GM21367 (cell line): ENCODE measurements around the gene PSMA7.

Experiments
- ATAC-seq: cut with Tn5 transposase; IDR thresholded peaks from one replicate; pipeline ENCODE4 v1.9.1; 2021; ENCODE audit not compliant: unreplicated experiment

The PSMA7 gene

GRCh38 chr20:62137478-62138203, 5.6 kb downstream of the PSMA7 start:
- ATAC-seq, result no peak

DNA sequence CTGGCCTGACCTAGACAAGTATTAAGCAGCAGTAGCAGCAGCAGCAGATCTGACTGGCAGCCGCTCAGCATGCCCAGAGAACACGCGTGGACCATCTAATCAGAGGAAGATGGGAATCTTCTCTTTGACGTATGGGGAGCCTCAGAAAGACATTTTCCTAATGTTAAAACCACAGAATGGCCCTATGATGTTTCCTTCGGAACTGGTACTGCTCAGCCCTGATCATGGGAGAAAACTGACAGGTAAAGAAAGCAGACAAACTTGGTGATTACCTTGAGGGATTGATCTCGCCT, 6.2 kb downstream of the PSMA7 start:
- ATAC-seq, result no peak

GRCh38 chr20:62136283-62137091, 6.7 kb downstream of the PSMA7 start:
- no peak for ATAC-seq

- no peak for ATAC-seq
These were observed 7.5 kb downstream of the PSMA7 start for GRCh38 chr20:62135573-62136266.

DNA sequence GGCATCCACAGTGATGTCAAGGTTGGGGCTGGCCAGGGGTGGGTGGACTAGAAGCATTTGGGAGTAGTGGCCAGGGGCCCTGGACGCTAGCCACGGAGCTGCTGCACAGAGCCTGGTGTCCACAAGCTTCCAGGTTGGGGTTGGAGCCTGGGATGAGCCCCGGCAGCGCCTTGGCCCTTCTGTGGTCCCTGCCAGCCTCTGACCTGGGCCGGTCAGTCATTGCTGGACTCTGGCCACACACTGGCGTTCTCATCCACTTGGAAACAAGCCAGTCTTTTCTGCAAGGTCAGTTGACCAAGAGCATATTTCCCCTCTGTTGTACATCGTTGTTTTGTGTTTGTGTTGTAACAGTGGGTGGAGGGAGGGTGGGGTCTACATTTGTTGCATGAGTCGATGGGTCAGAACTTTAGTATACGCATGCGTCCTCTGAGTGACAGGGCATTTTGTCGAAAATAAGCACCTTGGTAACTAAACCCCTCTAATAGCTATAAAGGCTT, 8.4 kb downstream of the PSMA7 start:
- ATAC-seq, result no peak

- no peak for ATAC-seq
These were observed 9.3 kb downstream of the PSMA7 start for GRCh38 chr20:62133864-62134263.

GRCh38 chr20:62133051-62133845, 9.9 kb downstream of the PSMA7 start:
- ATAC-seq, result no peak

- ATAC-seq, result no peak
These were observed 10.8 kb downstream of the PSMA7 start for GRCh38 chr20:62132421-62132820.

GRCh38 chr20:62131560-62132320, 11.5 kb downstream of the PSMA7 start:
- no peak for ATAC-seq

- no peak for ATAC-seq
These were observed 13.3 kb downstream of the PSMA7 start for GRCh38 chr20:62129731-62130531.

- no peak for ATAC-seq
These were observed 14.7 kb downstream of the PSMA7 start for GRCh38 chr20:62128502-62128901.

- no peak for ATAC-seq
These were observed 15.4 kb downstream of the PSMA7 start for GRCh38 chr20:62127799-62128198.

DNA sequence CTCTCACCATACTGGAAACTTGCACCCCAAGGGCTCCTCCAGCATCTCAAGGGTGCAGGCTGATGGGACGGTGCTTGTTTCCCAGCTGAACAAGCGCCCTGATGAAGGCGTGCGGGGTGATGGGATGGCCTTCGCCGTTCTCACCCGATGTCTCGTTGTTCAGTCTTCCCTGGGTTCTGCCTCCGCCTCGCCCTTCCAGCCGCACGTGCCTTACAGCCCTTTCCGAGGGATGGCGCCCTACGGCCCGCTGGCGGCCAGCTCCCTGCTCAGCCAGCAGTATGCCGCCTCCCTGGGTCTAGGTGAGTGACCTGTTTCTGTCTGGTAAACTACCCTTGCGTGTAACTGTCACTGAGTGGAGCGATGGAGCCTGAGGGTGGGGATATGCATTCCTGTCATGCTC, 17.1 kb downstream of the PSMA7 start:
- ATAC-seq, result no peak

GRCh38 chr20:62123450-62124118, 19.6 kb downstream of the PSMA7 start:
- no peak for ATAC-seq

DNA sequence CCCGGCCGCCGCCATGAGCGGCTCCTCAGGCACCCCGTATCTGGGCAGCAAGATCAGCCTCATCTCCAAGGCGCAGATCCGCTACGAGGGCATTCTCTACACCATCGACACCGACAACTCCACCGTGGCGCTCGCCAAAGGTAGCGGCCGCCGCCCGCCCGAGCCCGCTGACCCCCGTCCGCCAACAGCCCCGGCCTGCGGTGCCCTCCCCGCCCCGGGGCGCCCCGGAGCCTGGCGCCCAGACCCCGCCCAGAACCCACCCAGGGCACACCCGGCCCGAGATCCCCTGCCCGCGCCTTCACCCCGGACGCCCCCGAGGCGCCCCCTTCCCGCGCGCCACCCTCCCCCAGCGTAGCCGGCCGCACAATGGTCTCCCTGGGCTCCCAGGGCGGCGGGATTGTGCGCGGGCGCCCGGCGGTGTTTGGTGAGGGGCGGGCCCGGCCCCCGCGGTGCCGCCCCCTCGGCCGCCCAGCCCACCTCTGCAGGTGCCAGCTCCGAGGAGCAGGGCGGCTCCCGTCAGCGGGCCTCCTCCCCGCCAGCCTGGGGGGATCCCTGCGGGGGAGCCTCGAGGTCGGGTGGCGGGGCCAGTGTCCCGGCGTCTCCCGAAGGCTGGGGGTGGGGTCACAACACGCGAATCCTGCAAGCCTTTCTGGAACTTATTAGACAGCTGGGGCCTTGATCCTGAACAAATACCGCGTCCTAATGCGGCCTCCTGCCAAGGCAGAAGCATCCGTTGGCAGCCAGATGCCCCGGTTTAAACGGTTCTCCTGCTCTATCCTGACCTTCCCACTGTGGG, 20.3 kb downstream of the PSMA7 start:
- peak; percentile 3 for ATAC-seq

- peak; percentile 64 for ATAC-seq
These were observed 21.2 kb downstream of the PSMA7 start, which contains the start of gene LSM14B for GRCh38 chr20:62121776-62122653. LSM14B (plus strand) TSS chr20:62122475; CDS start chr20:62122667, 192 bp downstream.
